Type B pancreatic cell (in vitro differentiated cells): ENCODE data around the gene NUDT3. TPM values are rescaled to one million over a fixed set of nuclear protein-coding genes. Genes with fewer than 3 reads are reported as not detected.
"Not testable (repeated sequence)": the region's sequence is repeated elsewhere in the genome, so short reads cannot be mapped to it uniquely, and the experiment has no call there.

Source experiments
- DNase-seq: peaks from one replicate; pipeline ENCODE4 v3.0.0; 2021; ENCODE audit warnings: mixed read lengths; ENCODE audit not compliant: unreplicated experiment; ENCODE audit errors: extremely low spot score
- H3K27ac Mint-ChIP-seq: 2 replicates; pipeline ENCODE4 v1.8.0; 2021; ENCODE audit warnings: mild to moderate bottlenecking, mixed read lengths
- H3K27me3 Mint-ChIP-seq: 2 replicates; pipeline ENCODE4 v1.8.0; 2021; ENCODE audit warnings: mixed read lengths
- H3K36me3 Mint-ChIP-seq: 2 replicates; pipeline ENCODE4 v1.8.0; 2021; ENCODE audit warnings: mixed read lengths
- H3K4me1 Mint-ChIP-seq: one replicate; pipeline ENCODE4 v1.8.0; 2021; ENCODE audit warnings: mixed read lengths; ENCODE audit not compliant: unreplicated experiment
- H3K4me3 Mint-ChIP-seq: 2 replicates; pipeline ENCODE4 v1.8.0; 2021; ENCODE audit warnings: mild to moderate bottlenecking, mixed read lengths
- H3K9me3 Mint-ChIP-seq: 2 replicates; pipeline ENCODE4 v1.8.0; 2021; ENCODE audit warnings: mixed read lengths
- CTCF ChIP-seq: fragments of 200-600 bp; sonication (generic); conservative IDR thresholded peaks from 2 replicates; pipeline ENCODE4 v1.5.0; 2021; ENCODE audit warnings: antibody characterized with exemption, mild to moderate bottlenecking
- total RNA-seq: library from RNA; stranded (reverse); gene quantifications from 2 replicates; pipeline ENCODE4 v1.2.1, GENCODE V29; 2021; ENCODE audit warnings: low replicate concordance

NUDT3 gene
- total RNA-seq, 1 donor from 2014 or later, result 31.9 TPM

GRCh38 chr6:34247481-34248197, 144.8 kb downstream of the NUDT3 start:
- peaks cover 3% of the 10 kb centered on the region for H3K36me3 Mint-ChIP-seq
- peak overlapping the region; percentile 90 for H3K27ac Mint-ChIP-seq
- peak overlapping the region; percentile 93 for H3K4me3 Mint-ChIP-seq
- no peak for TF ChIP-seq CTCF
- H3K4me1 Mint-ChIP-seq, result peaks cover 12% of the 10 kb centered on the region
- no peak for DNase-seq
- H3K27me3 Mint-ChIP-seq, result no peaks in the 10 kb centered on the region
- H3K9me3 Mint-ChIP-seq, result no peaks in the 10 kb centered on the region

DNA sequence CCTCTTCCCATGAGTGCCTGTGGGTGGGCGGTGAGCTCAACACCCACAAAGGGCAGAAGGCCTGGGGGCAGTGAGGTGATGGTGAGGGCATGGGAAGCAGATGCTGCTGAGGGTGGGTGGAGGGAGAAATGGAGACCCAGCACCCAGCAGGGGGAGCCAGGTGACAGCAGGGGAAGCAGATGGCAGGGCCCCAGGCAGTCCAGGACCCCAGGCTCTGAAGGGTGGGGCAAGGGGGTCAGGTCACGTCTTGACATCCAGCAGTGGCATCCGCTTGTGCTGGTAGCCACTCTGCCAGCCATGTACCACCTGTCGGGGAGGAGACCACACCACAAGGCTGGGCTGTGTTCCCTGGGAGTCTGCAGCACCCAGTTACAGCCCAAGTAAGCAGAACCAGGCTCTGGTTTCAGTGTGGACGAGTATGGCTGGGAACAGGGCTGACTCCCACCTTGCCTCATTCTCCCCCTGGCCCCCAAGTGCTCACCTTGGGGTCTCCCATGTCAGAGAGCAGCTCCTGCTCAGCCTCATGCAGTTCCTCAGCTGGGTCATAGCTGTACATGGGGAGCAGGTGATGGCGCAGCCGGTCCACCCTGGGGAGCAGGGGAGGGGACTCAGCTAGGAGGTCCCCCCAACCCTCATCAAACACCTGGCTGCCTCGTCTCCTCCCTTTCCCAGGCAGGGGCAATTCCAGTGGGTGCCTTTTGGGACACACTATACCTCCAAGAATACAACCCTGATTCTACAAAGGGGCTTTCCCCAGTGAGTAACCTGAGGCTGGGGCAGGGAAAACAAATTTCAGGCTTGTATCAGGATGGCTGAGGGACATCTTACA, 145.7 kb downstream of the NUDT3 start:
- H3K27ac Mint-ChIP-seq, result peak overlapping the region; percentile 82
- peaks cover 18% of the 10 kb centered on the region for H3K4me1 Mint-ChIP-seq
- H3K4me3 Mint-ChIP-seq, result peak overlapping the region; percentile 67
- no peaks in the 10 kb centered on the region for H3K27me3 Mint-ChIP-seq
- H3K36me3 Mint-ChIP-seq, result peaks cover 3% of the 10 kb centered on the region
- TF ChIP-seq CTCF, result peak; percentile 51
- H3K9me3 Mint-ChIP-seq, result no peaks in the 10 kb centered on the region
- no peak for DNase-seq

GRCh38 chr6:34246249-34246562, 146.3 kb downstream of the NUDT3 start:
- Mint-ChIP-seq H3K4me1 (peaks cover 18% of the 10 kb centered on the region), H3K27ac (peak overlapping the region; percentile 34), H3K4me3 (peak overlapping the region; percentile 55), H3K36me3 (peaks cover 4% of the 10 kb centered on the region), H3K27me3 (no peaks in the 10 kb centered on the region), H3K9me3 (no peaks in the 10 kb centered on the region)
- no peak for DNase-seq
- no peak for TF ChIP-seq CTCF

DNA sequence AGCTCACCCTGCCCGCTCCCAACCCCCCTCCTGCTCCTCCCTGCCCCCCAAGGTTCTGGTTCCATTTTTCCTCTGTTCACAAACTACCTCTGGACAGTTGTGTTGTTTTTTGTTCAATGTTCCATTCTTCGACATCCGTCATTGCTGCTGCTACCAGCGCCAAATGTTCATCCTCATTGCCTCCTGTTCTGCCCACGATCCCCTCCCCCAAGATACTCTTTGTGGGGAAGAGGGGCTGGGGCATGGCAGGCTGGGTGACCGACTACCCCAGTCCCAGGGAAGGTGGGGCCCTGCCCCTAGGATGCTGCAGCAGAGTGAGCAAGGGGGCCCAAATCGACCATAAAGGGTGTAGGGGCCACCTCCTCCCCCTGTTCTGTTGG, 146.7 kb downstream of the NUDT3 start:
- peak overlapping the region; percentile 41 for H3K4me3 Mint-ChIP-seq
- not testable (repeated sequence) for H3K36me3 Mint-ChIP-seq, H3K9me3 Mint-ChIP-seq, H3K27me3 Mint-ChIP-seq, DNase-seq
- H3K4me1 Mint-ChIP-seq, result peaks cover 18% of the 10 kb centered on the region
- peak overlapping the region; percentile 39 for H3K27ac Mint-ChIP-seq

GRCh38 chr6:34245032-34245760, 147.3 kb downstream of the NUDT3 start:
- H3K36me3 Mint-ChIP-seq, H3K9me3 Mint-ChIP-seq, DNase-seq, H3K27me3 Mint-ChIP-seq: not testable (repeated sequence)
- Mint-ChIP-seq H3K27ac (peak overlapping the region; percentile 39), H3K4me3 (peak overlapping the region; percentile 41), H3K4me1 (peaks cover 18% of the 10 kb centered on the region)

GRCh38 chr6:34243901-34244884, 148.3 kb downstream of the NUDT3 start:
- Mint-ChIP-seq H3K27ac (peak overlapping the region; percentile 70), H3K4me1 (peaks cover 18% of the 10 kb centered on the region), H3K4me3 (no peak overlapping the region), H3K9me3 (no peaks in the 10 kb centered on the region), H3K27me3 (no peaks in the 10 kb centered on the region), H3K36me3 (peaks cover 8% of the 10 kb centered on the region)
- TF ChIP-seq CTCF, result peak; percentile 56
- DNase-seq, result no peak
